ENCODE data around the gene CCDC34. TPM values are rescaled to one million over a fixed set of nuclear protein-coding genes. Genes with fewer than 3 reads are reported as not detected.

Gene CCDC34
- total and polyA plus RNA-seq, 4 donors, result 1.1 to 10.5 (median 1.5) TPM

DNA sequence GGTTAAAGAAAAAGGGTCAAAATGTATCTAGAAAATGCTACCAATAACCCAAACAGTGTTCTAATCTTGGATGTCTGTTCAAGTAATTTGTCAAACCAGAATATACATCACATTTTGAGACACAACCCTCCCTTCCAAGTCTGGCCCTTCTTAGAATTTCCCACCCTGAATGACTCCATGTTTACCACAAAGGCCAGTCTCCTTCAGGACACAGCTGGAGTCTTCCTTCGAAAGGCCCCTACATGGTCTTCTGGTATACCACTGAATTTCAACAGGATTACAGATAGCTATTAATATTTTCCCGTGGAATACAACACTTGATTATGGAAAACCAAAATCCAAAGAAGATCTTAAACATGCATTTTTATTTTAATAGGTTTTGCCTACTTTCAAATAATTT is 10.2 kb downstream of the CCDC34 start (continued):
- TF ChIP-seq, protein P1, sequence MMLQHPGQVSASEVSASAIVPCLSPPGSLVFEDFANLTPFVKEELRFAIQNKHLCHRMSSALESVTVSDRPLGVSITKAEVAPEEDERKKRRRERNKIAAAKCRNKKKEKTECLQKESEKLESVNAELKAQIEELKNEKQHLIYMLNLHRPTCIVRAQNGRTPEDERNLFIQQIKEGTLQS (IDR thresholded peaks at IDR 0.05), result no peak
- TF ChIP-seq TAF1 (conservative IDR thresholded peaks at IDR 0.05) (no peak), NR2F2 (IDR thresholded peaks at IDR 0.05) (no peak), FOXA2 (IDR thresholded peaks at IDR 0.05) (no peak)

DNA sequence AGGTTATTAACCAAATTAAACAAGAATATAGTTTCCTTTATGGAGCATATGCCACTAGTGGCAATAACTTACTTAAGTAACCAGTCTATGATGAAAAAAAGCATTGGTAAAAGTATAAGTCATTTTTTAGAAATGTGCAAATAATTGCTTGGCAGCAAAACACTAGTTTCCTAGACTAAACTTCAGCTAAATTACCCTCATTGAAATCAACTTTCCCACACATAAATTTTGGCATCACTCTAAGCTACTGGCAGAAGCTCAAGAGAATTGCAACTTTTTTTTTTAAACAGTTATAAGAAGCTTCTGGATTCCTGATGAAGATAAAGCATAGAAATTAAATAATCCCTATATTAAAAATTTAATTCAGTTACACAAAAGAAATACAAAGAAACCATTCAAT is 12.5 kb downstream of the CCDC34 start:
- no peak overlapping the region for H3K4me3 ChIP-seq (ENCODE audit: low read depth in 1 of 3, low read length in 3 of 3)
- H3K27me3 ChIP-seq (ENCODE audit: control insufficient read depth in 4 of 4, insufficient read depth in 4 of 4, low read length in 3 of 4), result no peaks in the 10 kb centered on the region
- no peak for DNase-seq (ENCODE audit: low spot score)
- TF ChIP-seq YY1 (IDR thresholded peaks at IDR 0.05), result peak; percentile 13
- TF ChIP-seq, protein P2, sequence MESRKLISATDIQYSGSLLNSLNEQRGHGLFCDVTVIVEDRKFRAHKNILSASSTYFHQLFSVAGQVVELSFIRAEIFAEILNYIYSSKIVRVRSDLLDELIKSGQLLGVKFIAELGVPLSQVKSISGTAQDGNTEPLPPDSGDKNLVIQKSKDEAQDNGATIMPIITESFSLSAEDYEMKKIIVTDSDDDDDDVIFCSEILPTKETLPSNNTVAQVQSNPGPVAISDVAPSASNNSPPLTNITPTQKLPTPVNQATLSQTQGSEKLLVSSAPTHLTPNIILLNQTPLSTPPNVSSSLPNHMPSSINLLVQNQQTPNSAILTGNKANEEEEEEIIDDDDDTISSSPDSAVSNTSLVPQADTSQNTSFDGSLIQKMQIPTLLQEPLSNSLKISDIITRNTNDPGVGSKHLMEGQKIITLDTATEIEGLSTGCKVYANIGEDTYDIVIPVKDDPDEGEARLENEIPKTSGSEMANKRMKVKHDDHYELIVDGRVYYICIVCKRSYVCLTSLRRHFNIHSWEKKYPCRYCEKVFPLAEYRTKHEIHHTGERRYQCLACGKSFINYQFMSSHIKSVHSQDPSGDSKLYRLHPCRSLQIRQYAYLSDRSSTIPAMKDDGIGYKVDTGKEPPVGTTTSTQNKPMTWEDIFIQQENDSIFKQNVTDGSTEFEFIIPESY (IDR thresholded peaks at IDR 0.05), result no peak
- TF ChIP-seq RXRA (IDR thresholded peaks at IDR 0.05), result peak in 1 of 2 donors; percentile 10
- no peaks in the 10 kb centered on the region for H3K36me3 ChIP-seq (ENCODE audit: control insufficient read depth in 4 of 4, insufficient read depth in 3 of 4, low read depth in 1 of 4, low read length in 3 of 4)
- H3K9ac ChIP-seq (ENCODE audit: low read depth in 1 of 2, low read length in 2 of 2), result no peak overlapping the region
- no peaks in the 10 kb centered on the region for H3K9me3 ChIP-seq (ENCODE audit: control insufficient read depth in 4 of 4, low read length in 3 of 4)
- peaks cover 1 to 11% (median 5%) of the 10 kb centered on the region in 4 donors for H3K4me1 ChIP-seq (ENCODE audit: control insufficient read depth in 4 of 4, insufficient read depth in 4 of 4, low read length in 3 of 4)
- H3K27ac ChIP-seq (ENCODE audit: low read depth in 1 of 2, low read length in 2 of 2), result no peak overlapping the region

DNA sequence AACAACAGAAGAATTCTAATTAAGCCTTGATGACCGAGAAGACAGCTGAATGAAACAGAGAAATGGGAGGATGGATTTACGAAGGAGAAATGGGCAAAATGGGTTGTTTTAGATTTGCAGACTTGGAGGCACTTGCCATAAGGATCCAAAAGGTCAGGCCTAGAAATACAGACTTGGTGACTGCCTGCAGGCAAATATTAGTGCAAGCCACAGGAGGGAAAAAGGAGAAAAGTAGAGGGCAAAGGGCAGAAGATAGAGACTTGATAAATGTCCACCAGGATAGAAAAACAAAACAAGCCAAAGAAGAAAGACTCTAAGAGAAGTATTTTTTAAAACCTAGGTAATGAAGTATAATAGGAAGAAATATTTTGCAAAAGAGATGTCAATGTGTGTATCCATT is 13.1 kb downstream of the CCDC34 start:
- no peaks in the 10 kb centered on the region for H3K36me3 ChIP-seq (ENCODE audit: control insufficient read depth in 4 of 4, insufficient read depth in 3 of 4, low read depth in 1 of 4, low read length in 3 of 4)
- H3K4me1 ChIP-seq (ENCODE audit: control insufficient read depth in 4 of 4, insufficient read depth in 4 of 4, low read length in 3 of 4), result peaks cover 1 to 11% (median 5%) of the 10 kb centered on the region in 4 donors
- no peak overlapping the region for H3K4me3 ChIP-seq (ENCODE audit: low read depth in 1 of 3, low read length in 3 of 3)
- 96% methylated on average over 2 of the region's 2 CpGs for WGBS
- H3K9me3 ChIP-seq (ENCODE audit: control insufficient read depth in 4 of 4, low read length in 3 of 4), result no peaks in the 10 kb centered on the region
- TF ChIP-seq HNF4A (conservative IDR thresholded peaks at IDR 0.05), result peak; percentile 50 to 53
- no peak for TF ChIP-seq YY1 (IDR thresholded peaks at IDR 0.05)
- peak in 1 of 2 donors; percentile 28 for TF ChIP-seq RAD21 (IDR thresholded peaks at IDR 0.05)
- no peak for DNase-seq (ENCODE audit: low spot score)
- H3K27ac ChIP-seq (ENCODE audit: low read depth in 1 of 2, low read length in 2 of 2), result no peak overlapping the region
- no peaks in the 10 kb centered on the region for H3K27me3 ChIP-seq (ENCODE audit: control insufficient read depth in 4 of 4, insufficient read depth in 4 of 4, low read length in 3 of 4)
- H3K9ac ChIP-seq (ENCODE audit: low read depth in 1 of 2, low read length in 2 of 2), result no peak overlapping the region

DNA sequence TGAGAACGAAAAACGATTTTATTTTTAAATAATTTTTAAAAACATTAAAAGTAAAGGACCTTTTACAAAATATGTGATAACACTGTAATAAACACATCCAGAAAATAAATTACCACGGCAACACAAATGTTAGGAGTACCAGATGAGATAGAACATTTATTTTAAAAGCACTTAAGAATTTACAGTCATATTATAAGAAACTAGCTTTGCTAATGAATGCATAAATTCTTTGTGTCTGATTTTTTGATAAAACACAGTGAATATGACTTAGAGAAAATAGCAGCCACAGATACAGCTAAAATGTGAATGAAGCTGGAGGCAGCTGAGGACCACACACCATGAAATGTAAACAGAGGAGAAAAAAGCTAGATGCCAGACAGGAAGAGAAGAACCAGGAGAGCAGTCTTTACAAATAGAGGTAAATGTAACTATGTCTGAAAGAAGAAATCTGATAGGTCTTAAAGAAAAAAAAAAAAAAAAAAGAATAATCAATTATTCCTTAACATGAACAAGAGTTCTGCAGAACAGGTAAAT is 14.6 kb downstream of the CCDC34 start:
- H3K4me1 ChIP-seq (ENCODE audit: control insufficient read depth in 4 of 4, insufficient read depth in 4 of 4, low read length in 3 of 4), result peaks cover 1 to 8% (median 5%) of the 10 kb centered on the region in 4 donors
- no peaks in the 10 kb centered on the region for H3K36me3 ChIP-seq (ENCODE audit: control insufficient read depth in 4 of 4, insufficient read depth in 3 of 4, low read depth in 1 of 4, low read length in 3 of 4)
- H3K4me3 ChIP-seq (ENCODE audit: low read depth in 1 of 3, low read length in 3 of 3), result no peak overlapping the region
- H3K27me3 ChIP-seq (ENCODE audit: control insufficient read depth in 4 of 4, insufficient read depth in 4 of 4, low read length in 3 of 4), result no peaks in the 10 kb centered on the region
- 39% methylated on average over 3 of the region's 3 CpGs for WGBS
- H3K27ac ChIP-seq (ENCODE audit: low read depth in 1 of 2, low read length in 2 of 2), result no peak overlapping the region
- no peak overlapping the region for H3K9ac ChIP-seq (ENCODE audit: low read depth in 1 of 2, low read length in 2 of 2)
- DNase-seq (ENCODE audit: low spot score), result no peak
- no peaks in the 10 kb centered on the region for H3K9me3 ChIP-seq (ENCODE audit: control insufficient read depth in 4 of 4, low read length in 3 of 4)
- TF ChIP-seq, protein P3, sequence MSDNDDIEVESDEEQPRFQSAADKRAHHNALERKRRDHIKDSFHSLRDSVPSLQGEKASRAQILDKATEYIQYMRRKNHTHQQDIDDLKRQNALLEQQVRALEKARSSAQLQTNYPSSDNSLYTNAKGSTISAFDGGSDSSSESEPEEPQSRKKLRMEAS (IDR thresholded peaks at IDR 0.05), result no peak
- TF ChIP-seq, protein P4, sequence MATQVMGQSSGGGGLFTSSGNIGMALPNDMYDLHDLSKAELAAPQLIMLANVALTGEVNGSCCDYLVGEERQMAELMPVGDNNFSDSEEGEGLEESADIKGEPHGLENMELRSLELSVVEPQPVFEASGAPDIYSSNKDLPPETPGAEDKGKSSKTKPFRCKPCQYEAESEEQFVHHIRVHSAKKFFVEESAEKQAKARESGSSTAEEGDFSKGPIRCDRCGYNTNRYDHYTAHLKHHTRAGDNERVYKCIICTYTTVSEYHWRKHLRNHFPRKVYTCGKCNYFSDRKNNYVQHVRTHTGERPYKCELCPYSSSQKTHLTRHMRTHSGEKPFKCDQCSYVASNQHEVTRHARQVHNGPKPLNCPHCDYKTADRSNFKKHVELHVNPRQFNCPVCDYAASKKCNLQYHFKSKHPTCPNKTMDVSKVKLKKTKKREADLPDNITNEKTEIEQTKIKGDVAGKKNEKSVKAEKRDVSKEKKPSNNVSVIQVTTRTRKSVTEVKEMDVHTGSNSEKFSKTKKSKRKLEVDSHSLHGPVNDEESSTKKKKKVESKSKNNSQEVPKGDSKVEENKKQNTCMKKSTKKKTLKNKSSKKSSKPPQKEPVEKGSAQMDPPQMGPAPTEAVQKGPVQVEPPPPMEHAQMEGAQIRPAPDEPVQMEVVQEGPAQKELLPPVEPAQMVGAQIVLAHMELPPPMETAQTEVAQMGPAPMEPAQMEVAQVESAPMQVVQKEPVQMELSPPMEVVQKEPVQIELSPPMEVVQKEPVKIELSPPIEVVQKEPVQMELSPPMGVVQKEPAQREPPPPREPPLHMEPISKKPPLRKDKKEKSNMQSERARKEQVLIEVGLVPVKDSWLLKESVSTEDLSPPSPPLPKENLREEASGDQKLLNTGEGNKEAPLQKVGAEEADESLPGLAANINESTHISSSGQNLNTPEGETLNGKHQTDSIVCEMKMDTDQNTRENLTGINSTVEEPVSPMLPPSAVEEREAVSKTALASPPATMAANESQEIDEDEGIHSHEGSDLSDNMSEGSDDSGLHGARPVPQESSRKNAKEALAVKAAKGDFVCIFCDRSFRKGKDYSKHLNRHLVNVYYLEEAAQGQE (IDR thresholded peaks at IDR 0.05), result no peak
- TF ChIP-seq GABPA (IDR thresholded peaks at IDR 0.05 in 1 of 2, conservative IDR thresholded peaks at IDR 0.05 in 1 of 2) (no peak), RXRA (IDR thresholded peaks at IDR 0.05) (no peak), HNF4G (IDR thresholded peaks at IDR 0.05) (no peak), YY1 (IDR thresholded peaks at IDR 0.05) (no peak), SP1 (IDR thresholded peaks at IDR 0.05) (no peak), NR2F2 (IDR thresholded peaks at IDR 0.05) (no peak), FOXA1 (IDR thresholded peaks at IDR 0.05) (no peak)
- TF ChIP-seq, protein P5, sequence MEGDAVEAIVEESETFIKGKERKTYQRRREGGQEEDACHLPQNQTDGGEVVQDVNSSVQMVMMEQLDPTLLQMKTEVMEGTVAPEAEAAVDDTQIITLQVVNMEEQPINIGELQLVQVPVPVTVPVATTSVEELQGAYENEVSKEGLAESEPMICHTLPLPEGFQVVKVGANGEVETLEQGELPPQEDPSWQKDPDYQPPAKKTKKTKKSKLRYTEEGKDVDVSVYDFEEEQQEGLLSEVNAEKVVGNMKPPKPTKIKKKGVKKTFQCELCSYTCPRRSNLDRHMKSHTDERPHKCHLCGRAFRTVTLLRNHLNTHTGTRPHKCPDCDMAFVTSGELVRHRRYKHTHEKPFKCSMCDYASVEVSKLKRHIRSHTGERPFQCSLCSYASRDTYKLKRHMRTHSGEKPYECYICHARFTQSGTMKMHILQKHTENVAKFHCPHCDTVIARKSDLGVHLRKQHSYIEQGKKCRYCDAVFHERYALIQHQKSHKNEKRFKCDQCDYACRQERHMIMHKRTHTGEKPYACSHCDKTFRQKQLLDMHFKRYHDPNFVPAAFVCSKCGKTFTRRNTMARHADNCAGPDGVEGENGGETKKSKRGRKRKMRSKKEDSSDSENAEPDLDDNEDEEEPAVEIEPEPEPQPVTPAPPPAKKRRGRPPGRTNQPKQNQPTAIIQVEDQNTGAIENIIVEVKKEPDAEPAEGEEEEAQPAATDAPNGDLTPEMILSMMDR (IDR thresholded peaks at IDR 0.05; ENCODE audit: low read depth, low read length, missing input control), result no peak
- TF ChIP-seq, protein P2 (IDR thresholded peaks at IDR 0.05), result no peak

Data from liver (tissue), 9 donors.